SK-N-SH treated with all-trans-retinoic acid at 6 μM for 48 hours (cell line): ENCODE results near the gene SRGAP1.

ENCODE experiments used
- ATAC-seq: fragments of 200-7000 bp; cut with Tn5 transposase; 3 replicates; pipeline ENCODE4 v1.9.1; 2020; ENCODE audit warnings: mild to moderate bottlenecking, moderate library complexity
- ARNTL ChIP-seq: fragments of 450-650 bp; formaldehyde crosslinking; IDR thresholded peaks from 2 replicates; pipeline ENCODE4 v1.5.0; 2020; ENCODE audit warnings: low read depth, mild to moderate bottlenecking, moderate library complexity, borderline replicate concordance
- BACH2 ChIP-seq: fragments of 250-450 bp; sonication (Bioruptor Pico); IDR thresholded peaks from 2 replicates; pipeline ENCODE4 v1.9.0; 2021; ENCODE audit warnings: mild to moderate bottlenecking, borderline replicate concordance
- CSDC2 ChIP-seq: fragments of 250-450 bp; sonication (Bioruptor Pico); IDR thresholded peaks from 2 replicates; pipeline ENCODE4 v1.5.0; 2020; ENCODE audit warnings: mild to moderate bottlenecking, moderate library complexity
- ESRRG ChIP-seq: fragments of 250-450 bp; sonication (Bioruptor Pico); IDR thresholded peaks from 2 replicates; pipeline ENCODE4 v1.6.1; 2021; ENCODE audit warnings: mild to moderate bottlenecking
- GLIS3 ChIP-seq: fragments of 250-450 bp; sonication (Bioruptor Pico); IDR thresholded peaks from 2 replicates; pipeline ENCODE4 v1.5.0; 2020; ENCODE audit warnings: mild to moderate bottlenecking, moderate library complexity
- ISL1 ChIP-seq: fragments of 250-450 bp; sonication (Bioruptor Pico); IDR thresholded peaks from 2 replicates; pipeline ENCODE4 v2.1.2; 2022; ENCODE audit warnings: mild to moderate bottlenecking, moderate library complexity
- OSR1 ChIP-seq: fragments of 250-450 bp; sonication (Bioruptor Pico); IDR thresholded peaks from 2 replicates; pipeline ENCODE4 v1.8.0; 2022; ENCODE audit warnings: moderate library complexity, mild to moderate bottlenecking, inconsistent platforms
- PPARA ChIP-seq: fragments of 250-450 bp; sonication (Bioruptor Pico); IDR thresholded peaks from 2 replicates; pipeline ENCODE4 v1.5.0; 2020; ENCODE audit warnings: mild to moderate bottlenecking, borderline replicate concordance
- RARB ChIP-seq: fragments of 250-450 bp; sonication (Bioruptor Pico); IDR thresholded peaks from 2 replicates; pipeline ENCODE4 v1.8.0; 2021; ENCODE audit warnings: mild to moderate bottlenecking, moderate library complexity
- SNAI2 ChIP-seq: fragments of 250-450 bp; sonication (Bioruptor Pico); IDR thresholded peaks from 2 replicates; pipeline ENCODE4 v1.5.0; 2020; ENCODE audit warnings: mild to moderate bottlenecking, moderate library complexity
- TCF4 ChIP-seq: fragments of 250-450 bp; sonication (Bioruptor Pico); IDR thresholded peaks from 2 replicates; pipeline ENCODE4 v1.8.0; 2021; ENCODE audit warnings: mild to moderate bottlenecking, moderate library complexity, borderline replicate concordance
- TOX ChIP-seq: fragments of 250-450 bp; sonication (Bioruptor Pico); IDR thresholded peaks from 2 replicates; pipeline ENCODE4 v1.8.0; 2021; ENCODE audit warnings: mild to moderate bottlenecking, moderate library complexity, borderline replicate concordance
- ZC3H10 ChIP-seq: fragments of 250-450 bp; sonication (Bioruptor Pico); IDR thresholded peaks from 2 replicates; pipeline ENCODE4 v1.5.1; 2021; ENCODE audit warnings: mild to moderate bottlenecking, moderate library complexity
- ZFP3 ChIP-seq: fragments of 250-450 bp; sonication (Bioruptor Pico); IDR thresholded peaks from 2 replicates; pipeline ENCODE4 v1.5.0; 2020; ENCODE audit warnings: mild to moderate bottlenecking, moderate library complexity
- ZFP30 ChIP-seq: fragments of 450-650 bp; formaldehyde crosslinking; IDR thresholded peaks from 2 replicates; pipeline ENCODE4 v1.5.0; 2022; ENCODE audit warnings: mild to moderate bottlenecking, moderate library complexity
- ZNF565 ChIP-seq: fragments of 450-650 bp; formaldehyde crosslinking; conservative IDR thresholded peaks from 2 replicates; pipeline ENCODE4 v1.5.0; 2020; ENCODE audit warnings: low read depth, mild to moderate bottlenecking, moderate library complexity
- ZNF70 ChIP-seq: fragments of 450-650 bp; formaldehyde crosslinking; IDR thresholded peaks from 2 replicates; pipeline ENCODE4 v1.5.0; 2020; ENCODE audit warnings: mild to moderate bottlenecking, moderate library complexity
- ZNF8 ChIP-seq: fragments of 450-650 bp; formaldehyde crosslinking; IDR thresholded peaks from 2 replicates; pipeline ENCODE4 v1.5.0; 2020; ENCODE audit warnings: mild to moderate bottlenecking, moderate library complexity
- TF ChIP-seq, protein P1 (sequence below): fragments of 250-450 bp; sonication (Bioruptor Pico); IDR thresholded peaks from 2 replicates; pipeline ENCODE4 v1.5.1; 2020; ENCODE audit warnings: low read depth, mild to moderate bottlenecking, moderate library complexity
- TF ChIP-seq, protein P2 (sequence below): fragments of 250-450 bp; sonication (Bioruptor Pico); IDR thresholded peaks from 2 replicates; pipeline ENCODE4 v1.5.0; 2020; ENCODE audit warnings: mild to moderate bottlenecking, moderate library complexity
- TF ChIP-seq, protein P3 (sequence below): fragments of 250-450 bp; sonication (Bioruptor Pico); IDR thresholded peaks from 2 replicates; pipeline ENCODE4 v1.8.0; 2021; ENCODE audit warnings: low read depth, mild to moderate bottlenecking, moderate library complexity, borderline replicate concordance

The SRGAP1 gene

DNA sequence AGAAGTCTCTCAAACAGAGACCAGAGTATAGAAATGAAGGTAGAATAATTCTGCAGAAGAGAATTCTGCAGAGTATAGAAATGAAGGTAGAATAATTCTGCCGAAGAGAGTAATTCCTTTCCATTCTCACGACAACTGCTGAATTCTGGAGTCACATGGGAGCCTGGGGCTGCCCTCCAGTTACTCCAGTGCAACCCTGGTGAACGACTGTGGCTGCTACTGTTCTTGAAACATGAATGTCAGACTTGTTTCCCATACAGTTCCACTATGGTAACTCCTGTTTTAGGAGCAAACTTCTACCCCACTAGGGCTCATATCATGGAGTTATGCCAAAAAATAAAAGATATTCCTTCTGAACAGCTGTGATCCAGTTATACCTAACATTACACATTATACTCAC, 213.2 kb downstream of the SRGAP1 start (continued):
- TF ChIP-seq, protein P1, sequence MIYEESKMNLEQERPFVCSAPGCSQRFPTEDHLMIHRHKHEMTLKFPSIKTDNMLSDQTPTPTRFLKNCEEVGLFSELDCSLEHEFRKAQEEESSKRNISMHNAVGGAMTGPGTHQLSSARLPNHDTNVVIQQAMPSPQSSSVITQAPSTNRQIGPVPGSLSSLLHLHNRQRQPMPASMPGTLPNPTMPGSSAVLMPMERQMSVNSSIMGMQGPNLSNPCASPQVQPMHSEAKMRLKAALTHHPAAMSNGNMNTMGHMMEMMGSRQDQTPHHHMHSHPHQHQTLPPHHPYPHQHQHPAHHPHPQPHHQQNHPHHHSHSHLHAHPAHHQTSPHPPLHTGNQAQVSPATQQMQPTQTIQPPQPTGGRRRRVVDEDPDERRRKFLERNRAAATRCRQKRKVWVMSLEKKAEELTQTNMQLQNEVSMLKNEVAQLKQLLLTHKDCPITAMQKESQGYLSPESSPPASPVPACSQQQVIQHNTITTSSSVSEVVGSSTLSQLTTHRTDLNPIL: no peak

DNA sequence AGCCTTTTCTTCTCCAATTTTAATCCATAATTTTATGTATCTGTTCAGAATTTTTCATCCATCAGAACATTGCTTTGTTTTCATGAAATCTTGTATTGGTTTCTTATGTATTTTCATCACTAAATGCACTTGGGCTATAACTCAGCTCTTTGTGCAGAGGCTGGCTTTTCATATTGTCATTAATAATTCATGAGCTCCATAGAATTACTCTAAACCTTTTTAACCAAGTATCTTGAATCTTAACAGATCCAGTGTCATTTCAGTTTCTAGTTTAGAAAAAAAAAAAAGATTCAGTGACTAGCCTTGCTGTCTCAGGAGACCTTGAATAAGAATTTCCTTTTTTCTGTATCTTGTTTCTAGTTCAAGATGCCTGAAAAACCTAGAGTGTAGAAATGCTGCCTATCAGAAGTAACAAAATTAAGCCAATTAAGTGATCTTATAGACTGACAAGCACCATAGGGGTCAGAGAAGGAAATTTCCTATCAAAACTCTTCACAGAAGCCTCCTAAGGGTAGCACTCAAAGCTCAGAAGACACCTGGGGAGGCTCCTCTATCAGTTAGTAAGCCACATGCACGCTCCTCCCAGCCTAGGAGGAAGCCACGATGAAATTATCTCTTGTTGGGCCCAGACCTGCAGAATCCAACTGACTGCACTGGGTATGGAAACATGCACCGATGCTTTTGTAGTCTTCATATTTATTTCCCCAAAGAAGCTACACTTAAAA, 214.2 kb downstream of the SRGAP1 start:
- no peak for ATAC-seq
- TF ChIP-seq SNAI2 (no peak), OSR1 (no peak), TOX (CRISPR knock-in tag) (no peak), PPARA (CRISPR knock-in tag) (no peak), ZNF70 (CRISPR knock-in tag) (no peak), ZNF8 (CRISPR knock-in tag) (no peak), ESRRG (CRISPR knock-in tag) (no peak), GLIS3 (CRISPR knock-in tag) (no peak), TCF4 (CRISPR knock-in tag) (no peak), ZFP3 (CRISPR knock-in tag) (no peak), ISL1 (CRISPR knock-in tag) (no peak), CSDC2 (CRISPR knock-in tag) (no peak), ZC3H10 (no peak), BACH2 (CRISPR knock-in tag) (no peak)
- TF ChIP-seq, protein P2, sequence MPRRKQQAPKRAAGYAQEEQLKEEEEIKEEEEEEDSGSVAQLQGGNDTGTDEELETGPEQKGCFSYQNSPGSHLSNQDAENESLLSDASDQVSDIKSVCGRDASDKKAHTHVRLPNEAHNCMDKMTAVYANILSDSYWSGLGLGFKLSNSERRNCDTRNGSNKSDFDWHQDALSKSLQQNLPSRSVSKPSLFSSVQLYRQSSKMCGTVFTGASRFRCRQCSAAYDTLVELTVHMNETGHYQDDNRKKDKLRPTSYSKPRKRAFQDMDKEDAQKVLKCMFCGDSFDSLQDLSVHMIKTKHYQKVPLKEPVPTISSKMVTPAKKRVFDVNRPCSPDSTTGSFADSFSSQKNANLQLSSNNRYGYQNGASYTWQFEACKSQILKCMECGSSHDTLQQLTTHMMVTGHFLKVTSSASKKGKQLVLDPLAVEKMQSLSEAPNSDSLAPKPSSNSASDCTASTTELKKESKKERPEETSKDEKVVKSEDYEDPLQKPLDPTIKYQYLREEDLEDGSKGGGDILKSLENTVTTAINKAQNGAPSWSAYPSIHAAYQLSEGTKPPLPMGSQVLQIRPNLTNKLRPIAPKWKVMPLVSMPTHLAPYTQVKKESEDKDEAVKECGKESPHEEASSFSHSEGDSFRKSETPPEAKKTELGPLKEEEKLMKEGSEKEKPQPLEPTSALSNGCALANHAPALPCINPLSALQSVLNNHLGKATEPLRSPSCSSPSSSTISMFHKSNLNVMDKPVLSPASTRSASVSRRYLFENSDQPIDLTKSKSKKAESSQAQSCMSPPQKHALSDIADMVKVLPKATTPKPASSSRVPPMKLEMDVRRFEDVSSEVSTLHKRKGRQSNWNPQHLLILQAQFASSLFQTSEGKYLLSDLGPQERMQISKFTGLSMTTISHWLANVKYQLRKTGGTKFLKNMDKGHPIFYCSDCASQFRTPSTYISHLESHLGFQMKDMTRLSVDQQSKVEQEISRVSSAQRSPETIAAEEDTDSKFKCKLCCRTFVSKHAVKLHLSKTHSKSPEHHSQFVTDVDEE (CRISPR knock-in tag): no peak
- TF ChIP-seq, protein P1: no peak
- TF ChIP-seq, protein P3, sequence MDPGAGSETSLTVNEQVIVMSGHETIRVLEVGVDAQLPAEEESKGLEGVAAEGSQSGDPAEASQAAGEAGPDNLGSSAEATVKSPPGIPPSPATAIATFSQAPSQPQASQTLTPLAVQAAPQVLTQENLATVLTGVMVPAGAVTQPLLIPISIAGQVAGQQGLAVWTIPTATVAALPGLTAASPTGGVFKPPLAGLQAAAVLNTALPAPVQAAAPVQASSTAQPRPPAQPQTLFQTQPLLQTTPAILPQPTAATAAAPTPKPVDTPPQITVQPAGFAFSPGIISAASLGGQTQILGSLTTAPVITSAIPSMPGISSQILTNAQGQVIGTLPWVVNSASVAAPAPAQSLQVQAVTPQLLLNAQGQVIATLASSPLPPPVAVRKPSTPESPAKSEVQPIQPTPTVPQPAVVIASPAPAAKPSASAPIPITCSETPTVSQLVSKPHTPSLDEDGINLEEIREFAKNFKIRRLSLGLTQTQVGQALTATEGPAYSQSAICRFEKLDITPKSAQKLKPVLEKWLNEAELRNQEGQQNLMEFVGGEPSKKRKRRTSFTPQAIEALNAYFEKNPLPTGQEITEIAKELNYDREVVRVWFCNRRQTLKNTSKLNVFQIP (CRISPR knock-in tag): no peak

DNA sequence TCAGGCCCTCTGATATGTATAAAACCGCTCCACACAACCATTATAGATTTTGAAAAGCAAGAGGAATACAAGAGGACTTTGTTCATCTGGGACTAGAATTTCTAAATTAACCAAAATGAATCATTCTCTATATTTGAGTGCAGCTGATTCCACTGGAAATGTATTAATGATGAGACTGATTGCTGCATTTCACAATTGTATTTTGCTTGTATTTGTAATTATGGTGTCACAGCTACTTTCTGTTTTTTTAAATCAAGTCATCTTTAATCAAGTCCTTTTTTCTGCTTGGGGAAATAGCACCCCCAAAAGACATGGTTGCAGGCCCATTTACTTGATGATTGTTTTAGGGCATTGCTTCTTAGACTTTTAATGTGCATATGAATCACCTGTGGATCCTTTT, 215.2 kb downstream of the SRGAP1 start:
- ATAC-seq: no peak
- TF ChIP-seq ZNF565: no peak
- TF ChIP-seq GLIS3 (CRISPR knock-in tag): no peak
- TF ChIP-seq ESRRG (CRISPR knock-in tag): no peak
- TF ChIP-seq, all 23 proteins: peak for 0

DNA sequence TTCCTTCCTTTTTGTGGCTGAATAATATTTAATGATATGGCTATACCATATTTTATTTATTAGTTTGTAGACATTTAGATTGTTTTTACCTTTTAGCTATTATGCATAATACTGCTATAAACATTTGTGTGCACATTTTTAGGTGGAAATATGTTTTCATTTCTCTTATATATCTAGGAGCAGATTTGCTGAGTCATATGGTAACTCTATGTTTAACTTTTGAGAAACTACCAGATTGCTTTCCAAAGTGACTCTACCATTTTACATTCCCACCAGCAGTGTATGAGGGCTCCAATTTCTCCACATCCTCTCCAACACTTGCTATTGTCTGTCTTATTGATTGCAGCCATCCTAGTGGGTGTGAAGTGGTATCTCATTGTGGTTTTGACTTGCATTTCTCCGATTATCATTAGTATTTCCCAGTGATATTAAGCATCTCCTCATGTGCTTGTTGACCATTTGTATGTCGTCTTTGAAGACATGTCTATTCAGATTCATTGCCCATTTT, 217.4 kb downstream of the SRGAP1 start:
- TF ChIP-seq ZFP3 (CRISPR knock-in tag) (no peak), OSR1 (no peak), ARNTL (CRISPR knock-in tag) (no peak), ISL1 (CRISPR knock-in tag) (no peak), TCF4 (CRISPR knock-in tag) (no peak), ZFP30 (CRISPR knock-in tag) (no peak), GLIS3 (CRISPR knock-in tag) (no peak), RARB (CRISPR knock-in tag) (no peak), ZNF565 (no peak), ESRRG (CRISPR knock-in tag) (no peak)
- TF ChIP-seq, protein P3 (CRISPR knock-in tag): no peak
- no peak for ATAC-seq
